ENCODE measurements around the gene BCAR1. TPM values are rescaled to one million over a fixed set of nuclear protein-coding genes. Genes with fewer than 3 reads are reported as not detected.

The BCAR1 gene, protein sequence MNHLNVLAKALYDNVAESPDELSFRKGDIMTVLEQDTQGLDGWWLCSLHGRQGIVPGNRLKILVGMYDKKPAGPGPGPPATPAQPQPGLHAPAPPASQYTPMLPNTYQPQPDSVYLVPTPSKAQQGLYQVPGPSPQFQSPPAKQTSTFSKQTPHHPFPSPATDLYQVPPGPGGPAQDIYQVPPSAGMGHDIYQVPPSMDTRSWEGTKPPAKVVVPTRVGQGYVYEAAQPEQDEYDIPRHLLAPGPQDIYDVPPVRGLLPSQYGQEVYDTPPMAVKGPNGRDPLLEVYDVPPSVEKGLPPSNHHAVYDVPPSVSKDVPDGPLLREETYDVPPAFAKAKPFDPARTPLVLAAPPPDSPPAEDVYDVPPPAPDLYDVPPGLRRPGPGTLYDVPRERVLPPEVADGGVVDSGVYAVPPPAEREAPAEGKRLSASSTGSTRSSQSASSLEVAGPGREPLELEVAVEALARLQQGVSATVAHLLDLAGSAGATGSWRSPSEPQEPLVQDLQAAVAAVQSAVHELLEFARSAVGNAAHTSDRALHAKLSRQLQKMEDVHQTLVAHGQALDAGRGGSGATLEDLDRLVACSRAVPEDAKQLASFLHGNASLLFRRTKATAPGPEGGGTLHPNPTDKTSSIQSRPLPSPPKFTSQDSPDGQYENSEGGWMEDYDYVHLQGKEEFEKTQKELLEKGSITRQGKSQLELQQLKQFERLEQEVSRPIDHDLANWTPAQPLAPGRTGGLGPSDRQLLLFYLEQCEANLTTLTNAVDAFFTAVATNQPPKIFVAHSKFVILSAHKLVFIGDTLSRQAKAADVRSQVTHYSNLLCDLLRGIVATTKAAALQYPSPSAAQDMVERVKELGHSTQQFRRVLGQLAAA
- 232 and 361 TPM in 2 replicates for total RNA-seq

DNA sequence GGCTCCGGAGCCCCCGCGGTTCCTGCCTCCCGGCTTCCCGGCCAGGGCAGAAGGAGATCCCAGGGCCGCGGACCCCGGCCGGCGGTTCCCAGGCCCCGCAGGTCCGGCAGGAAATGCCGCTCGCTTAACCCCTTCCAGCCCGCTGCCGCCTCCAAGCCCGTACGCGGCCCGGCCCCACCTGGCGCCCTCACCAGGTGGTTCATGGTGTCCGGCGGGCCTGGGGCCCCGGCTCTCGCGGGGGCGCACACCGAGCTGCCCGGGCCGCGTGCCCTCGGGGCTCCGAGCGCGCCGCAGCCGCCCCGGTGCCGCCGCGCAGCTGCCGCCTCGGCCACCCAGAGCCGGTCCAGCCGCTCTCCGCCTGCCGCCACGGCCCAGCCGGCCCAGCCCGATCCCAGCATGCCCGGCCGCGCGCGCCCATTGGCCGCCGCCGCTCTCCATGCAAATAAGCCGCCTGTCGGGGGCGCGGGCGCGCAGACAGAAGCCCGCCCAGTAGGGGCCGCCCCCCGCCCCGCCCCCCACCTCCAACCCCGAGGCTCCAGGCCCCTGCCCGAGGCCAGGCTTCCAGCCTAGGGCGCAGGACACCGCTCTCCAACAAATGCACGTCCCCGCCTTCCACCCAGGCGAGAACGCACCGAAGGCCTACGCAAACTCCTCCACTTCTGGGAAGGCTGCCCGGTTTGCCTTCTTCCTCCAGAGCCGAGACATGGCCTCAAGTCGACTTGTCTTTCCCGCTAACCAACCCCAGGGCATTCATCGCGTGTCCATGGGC is at the start of gene BCAR1:
Gene BCAR1, minus strand, starts transcription at position 345 of the 769 bp plus-strand sequence. Its CDS starts 142 bp downstream, at position 203.

DNA sequence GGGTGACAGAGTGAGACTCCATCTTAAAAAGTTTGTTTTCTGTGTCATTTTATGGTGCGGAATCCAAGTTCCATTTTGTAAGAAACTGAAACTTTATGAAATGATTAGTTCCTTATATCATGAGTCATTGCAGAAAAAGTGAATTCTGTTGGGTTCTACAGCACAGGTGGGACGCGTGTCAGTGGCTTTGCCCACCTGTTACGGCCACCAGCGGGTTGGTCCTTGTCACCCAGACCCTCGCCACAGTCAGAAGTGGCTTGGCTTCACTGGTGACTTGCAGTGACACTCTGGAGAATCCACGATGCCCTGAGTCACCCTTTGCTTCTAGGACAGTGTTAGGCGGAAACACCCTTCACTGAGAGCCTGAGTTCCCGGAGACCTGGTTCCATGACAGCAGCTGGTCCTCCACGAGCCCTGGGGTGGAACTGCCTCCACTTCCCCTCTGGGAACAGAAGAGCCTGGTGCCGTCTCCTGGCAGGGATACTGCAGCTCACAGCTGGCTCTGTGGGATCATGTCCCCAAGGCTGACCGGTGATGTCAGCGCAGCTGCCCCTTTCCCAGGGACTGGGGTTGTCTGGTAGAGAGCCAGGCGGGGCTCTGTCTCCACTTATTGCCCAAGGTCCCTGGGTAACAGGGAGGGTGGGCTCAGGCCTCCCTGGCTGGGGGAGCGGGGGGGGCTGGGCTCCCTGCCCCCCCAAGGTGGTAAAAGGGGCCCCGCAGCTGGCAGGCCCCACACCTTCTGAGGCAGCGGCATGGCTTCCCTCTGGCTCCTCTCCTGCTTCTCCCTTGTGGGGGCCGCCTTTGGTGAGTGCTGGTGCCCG is 33.0 kb downstream of the BCAR1 start, which contains the start of gene CTRB1:
Gene CTRB1, plus strand, starts transcription at position 733 of the 821 bp plus-strand sequence. Its CDS starts 20 bp downstream, at position 753.

DNA sequence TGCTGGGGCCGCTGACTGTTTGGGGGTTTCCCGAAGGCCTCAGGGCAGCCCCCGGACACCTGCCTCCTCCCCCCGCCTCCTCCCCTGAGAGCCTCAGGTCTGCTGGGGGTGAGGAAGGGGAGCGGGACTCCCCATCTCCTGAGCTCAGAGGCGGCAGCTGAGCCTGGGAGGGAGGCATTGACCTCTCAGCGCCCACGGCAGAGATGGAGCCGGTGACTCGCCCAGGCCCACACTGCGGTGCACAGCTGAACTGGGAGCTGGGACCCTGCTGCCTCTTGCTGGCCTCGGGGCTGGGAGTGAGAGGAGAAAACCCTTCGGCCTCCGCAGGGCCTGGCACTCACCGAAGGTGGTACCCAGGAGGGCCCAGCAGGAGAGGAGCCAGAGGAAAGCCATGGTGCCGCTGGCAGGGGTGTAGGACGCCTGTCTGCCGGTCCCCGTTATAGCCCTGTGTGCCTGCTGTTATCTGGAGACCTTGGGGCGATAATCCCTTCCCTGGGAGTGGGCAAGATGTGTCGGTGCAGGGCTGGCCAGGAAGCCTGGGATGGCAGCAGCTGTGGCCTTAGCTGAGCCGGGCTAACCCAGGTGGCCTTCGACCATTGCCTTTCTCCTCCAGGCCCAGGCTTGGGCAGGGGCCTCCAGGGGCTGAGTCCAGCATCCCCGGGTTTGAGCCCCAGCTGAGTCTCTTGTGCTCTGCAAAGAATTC is 44.5 kb downstream of the BCAR1 start, which contains the start of gene CTRB2:
Gene CTRB2, minus strand, starts transcription at position 413 of the 703 bp plus-strand sequence. Its CDS starts 20 bp downstream, at position 393.

Small RNAs within 50 kb of the gene (small RNA-seq; reads per million reads assigned to genes)
- gene RNU6-758P, result not detected

Other genes starting within 250 kb of the BCAR1 start
- gene LDHD, start 134.8 kb downstream of the BCAR1 start, total RNA-seq, result 0.29 and 0.98 TPM in 2 replicates
- 10.8 and 13.9 TPM in 2 replicates for gene ZFP1, start 103.1 kb downstream of the BCAR1 start, total RNA-seq
- not detected in 2 replicates for gene CTRB2, start 44.5 kb downstream of the BCAR1 start, total RNA-seq
- not detected in 2 replicates for gene CTRB1, start 32.6 kb downstream of the BCAR1 start, total RNA-seq
- 53.9 and 80.9 TPM in 2 replicates for gene CFDP1, start 181.9 kb upstream of the BCAR1 start, total RNA-seq
- 25.2 and 26.1 TPM in 2 replicates for gene TMEM170A, start 213.1 kb upstream of the BCAR1 start, total RNA-seq
- 0.65 and 1.1 TPM in 2 replicates for gene CHST6, start 243.8 kb upstream of the BCAR1 start, total RNA-seq